Measurements from ENCODE around the gene MMUT. TPM values are rescaled to one million over a fixed set of nuclear protein-coding genes. Genes with fewer than 3 reads are reported as not detected.
"Not testable (repeated sequence)": the region's sequence is repeated elsewhere in the genome, so short reads cannot be mapped to it uniquely, and the experiment has no call there.

MMUT gene
- total RNA-seq, 2 donors from 2014 or later, result 13.7 to 23.9 TPM

DNA sequence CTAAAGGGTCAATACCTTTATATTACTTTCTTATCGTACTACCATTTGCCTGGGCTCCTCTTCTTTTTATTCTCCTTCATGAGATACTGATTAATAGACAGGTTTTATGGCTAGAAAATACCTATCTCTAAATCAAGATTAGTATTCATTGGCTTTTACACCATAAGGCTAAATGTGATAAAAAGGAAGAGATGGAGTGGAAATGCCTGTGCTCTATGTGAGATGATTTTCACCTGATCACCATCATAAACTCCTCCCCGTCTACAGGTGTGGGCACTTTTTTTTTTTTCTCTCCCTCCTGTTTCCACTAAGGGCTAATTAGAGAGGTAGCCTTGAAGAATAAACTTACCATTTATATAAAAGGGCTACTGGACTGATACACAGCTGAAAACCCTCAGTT, 36.6 kb upstream of the MMUT start, which contains the start of gene GLYATL3:
Gene GLYATL3, plus strand, starts transcription at position 301 of the 400 bp plus-strand sequence. CDS start 12,068 bp downstream, outside the sequence.
- no peak within 1 kb of the TSS for H3K4me3 ChIP-seq
- H3K27me3 ChIP-seq (replicated peaks; ENCODE audit: insufficient read depth), result no peaks in the 10 kb centered on the region
- no peaks in the 10 kb centered on the region for H3K9me3 ChIP-seq
- intact Hi-C loops (cut with DNase I), result no loop called here
- no peaks in the 10 kb centered on the region for H3K36me3 ChIP-seq
- 26% methylated on average over 2 of the region's 2 CpGs for WGBS
- H3K27ac ChIP-seq, result no peak within 1 kb of the TSS
- no peak for DNase-seq (ENCODE audit: low spot score)
- no peaks in the 10 kb centered on the region for H3K4me1 ChIP-seq (replicated peaks)
- TF ChIP-seq POLR2AphosphoS5 (IDR thresholded peaks at IDR 0.05), result no peak
- TF ChIP-seq POLR2A (IDR thresholded peaks at IDR 0.05), result no peak
- TF ChIP-seq, protein P1, sequence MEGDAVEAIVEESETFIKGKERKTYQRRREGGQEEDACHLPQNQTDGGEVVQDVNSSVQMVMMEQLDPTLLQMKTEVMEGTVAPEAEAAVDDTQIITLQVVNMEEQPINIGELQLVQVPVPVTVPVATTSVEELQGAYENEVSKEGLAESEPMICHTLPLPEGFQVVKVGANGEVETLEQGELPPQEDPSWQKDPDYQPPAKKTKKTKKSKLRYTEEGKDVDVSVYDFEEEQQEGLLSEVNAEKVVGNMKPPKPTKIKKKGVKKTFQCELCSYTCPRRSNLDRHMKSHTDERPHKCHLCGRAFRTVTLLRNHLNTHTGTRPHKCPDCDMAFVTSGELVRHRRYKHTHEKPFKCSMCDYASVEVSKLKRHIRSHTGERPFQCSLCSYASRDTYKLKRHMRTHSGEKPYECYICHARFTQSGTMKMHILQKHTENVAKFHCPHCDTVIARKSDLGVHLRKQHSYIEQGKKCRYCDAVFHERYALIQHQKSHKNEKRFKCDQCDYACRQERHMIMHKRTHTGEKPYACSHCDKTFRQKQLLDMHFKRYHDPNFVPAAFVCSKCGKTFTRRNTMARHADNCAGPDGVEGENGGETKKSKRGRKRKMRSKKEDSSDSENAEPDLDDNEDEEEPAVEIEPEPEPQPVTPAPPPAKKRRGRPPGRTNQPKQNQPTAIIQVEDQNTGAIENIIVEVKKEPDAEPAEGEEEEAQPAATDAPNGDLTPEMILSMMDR (IDR thresholded peaks at IDR 0.05), result no peak

DNA sequence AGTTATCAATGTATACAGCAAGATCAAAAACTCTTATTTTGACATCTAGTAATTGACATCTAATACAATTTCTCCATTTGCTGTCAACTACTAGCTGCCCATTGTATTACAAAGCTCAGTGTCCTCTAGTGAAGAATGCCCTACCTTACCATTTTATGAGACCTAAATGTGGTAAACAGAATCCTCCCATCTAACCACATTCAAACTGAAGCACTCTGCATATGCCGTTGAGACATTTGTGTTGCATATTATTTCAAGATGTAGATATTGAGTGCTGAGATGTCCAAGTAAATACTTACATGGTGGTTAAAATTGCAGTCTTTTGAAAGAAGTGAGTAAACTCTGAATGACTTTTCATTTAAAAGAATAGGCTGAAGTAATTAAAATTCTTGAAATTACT, 36.1 kb upstream of the MMUT start:
- no peaks in the 10 kb centered on the region for H3K36me3 ChIP-seq
- 38% methylated on average over 1 of the region's 1 CpG for WGBS
- no peaks in the 10 kb centered on the region for H3K27me3 ChIP-seq (replicated peaks; ENCODE audit: insufficient read depth)
- no peaks in the 10 kb centered on the region for H3K9me3 ChIP-seq
- no peak overlapping the region for H3K27ac ChIP-seq
- no peak overlapping the region for H3K4me3 ChIP-seq
- intact Hi-C loops (cut with DNase I), result no loop called here
- TF ChIP-seq POLR2AphosphoS5 (IDR thresholded peaks at IDR 0.05) (no peak), POLR2A (IDR thresholded peaks at IDR 0.05) (no peak)
- TF ChIP-seq, protein P1 (IDR thresholded peaks at IDR 0.05), result no peak
- DNase-seq (ENCODE audit: low spot score), result no peak
- no peaks in the 10 kb centered on the region for H3K4me1 ChIP-seq (replicated peaks)

DNA sequence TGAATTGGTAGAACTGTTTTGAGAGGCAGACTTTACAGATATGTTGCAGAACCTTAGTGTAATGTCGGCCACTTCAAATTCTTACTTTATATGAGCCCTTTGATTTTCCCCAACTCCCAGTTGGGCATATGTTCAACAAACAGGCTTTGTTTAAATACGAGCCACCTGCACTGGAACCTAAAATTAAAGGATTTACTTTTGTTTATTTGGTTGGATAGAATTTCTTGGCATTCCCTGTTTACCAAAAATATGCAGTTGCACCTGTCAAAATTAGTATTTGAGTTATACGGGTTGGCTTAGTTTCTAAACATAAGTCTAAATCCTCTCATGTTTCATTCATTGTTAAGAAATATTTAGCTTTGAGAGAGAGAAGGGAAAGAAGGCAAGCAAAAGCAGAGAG, 34.3 kb upstream of the MMUT start:
- Histone ChIP-seq H3K9me3 (no peaks in the 10 kb centered on the region), H3K4me1 (replicated peaks) (no peaks in the 10 kb centered on the region)
- TF ChIP-seq, protein P1 (IDR thresholded peaks at IDR 0.05), result no peak
- no peak for TF ChIP-seq POLR2A (IDR thresholded peaks at IDR 0.05)
- no peak for TF ChIP-seq POLR2AphosphoS5 (IDR thresholded peaks at IDR 0.05)

DNA sequence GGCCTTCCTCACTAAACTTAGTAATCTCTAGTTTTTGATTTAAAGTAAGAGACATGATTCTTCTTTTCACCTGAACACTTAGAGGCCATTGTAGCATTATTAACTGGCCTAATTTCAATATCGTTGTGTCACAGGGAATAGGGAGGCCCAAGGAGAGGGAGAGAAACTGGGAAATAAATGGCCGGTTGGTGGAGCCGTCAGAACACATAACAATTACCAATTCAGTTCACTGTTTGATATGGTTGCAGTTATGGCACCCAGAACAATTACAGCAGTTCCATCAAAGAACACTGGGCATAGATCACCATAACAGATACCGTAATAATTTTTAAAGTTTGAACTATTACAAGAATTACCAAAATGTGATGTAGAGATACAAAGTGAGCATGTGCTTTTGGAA, 27.6 kb upstream of the MMUT start:
- no peaks in the 10 kb centered on the region for H3K27me3 ChIP-seq (replicated peaks; ENCODE audit: insufficient read depth)
- no peaks in the 10 kb centered on the region for H3K36me3 ChIP-seq
- H3K4me1 ChIP-seq (replicated peaks), result no peaks in the 10 kb centered on the region
- DNase-seq (ENCODE audit: low spot score), result no peak
- no peak for TF ChIP-seq POLR2A (IDR thresholded peaks at IDR 0.05)
- no peak for TF ChIP-seq POLR2AphosphoS5 (IDR thresholded peaks at IDR 0.05)
- TF ChIP-seq, protein P1 (IDR thresholded peaks at IDR 0.05), result no peak
- H3K9me3 ChIP-seq, result no peaks in the 10 kb centered on the region
- H3K4me3 ChIP-seq, result no peak overlapping the region
- WGBS, result 94% methylated on average over 4 of the region's 4 CpGs
- no peak overlapping the region for H3K27ac ChIP-seq
- intact Hi-C loops (cut with DNase I), result no loop called here

More for the DNA sequence above, 34.3 kb upstream of the MMUT start:
- Histone ChIP-seq H3K27me3 (replicated peaks; ENCODE audit: insufficient read depth) (no peaks in the 10 kb centered on the region), H3K4me3 (no peak overlapping the region), H3K27ac (no peak overlapping the region), H3K36me3 (no peaks in the 10 kb centered on the region)
- intact Hi-C loops (cut with DNase I), result no loop called here
- 37% methylated on average over 3 of the region's 3 CpGs for WGBS
- no peak for DNase-seq (ENCODE audit: low spot score)

DNA sequence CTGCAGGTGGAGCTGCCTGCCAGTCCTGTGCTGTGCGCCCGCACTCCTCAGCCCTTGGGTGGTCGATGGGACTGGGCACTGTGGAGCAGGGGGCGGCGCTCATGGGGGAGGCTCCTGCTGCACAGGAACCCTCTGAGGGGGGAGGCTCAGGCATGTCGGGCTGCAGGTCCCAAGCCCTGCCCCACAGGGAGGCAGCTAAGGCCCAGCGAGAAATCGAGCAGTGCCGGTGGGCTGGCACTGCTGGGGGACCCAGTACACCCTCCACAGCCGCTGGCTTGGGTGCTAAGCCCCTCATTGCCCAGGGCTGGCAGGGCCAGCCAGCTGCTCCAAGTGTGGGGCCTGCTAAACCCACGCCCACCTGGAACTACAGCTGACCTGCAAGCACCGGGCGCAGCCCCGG, 20.3 kb upstream of the MMUT start:
- H3K27me3 ChIP-seq (replicated peaks; ENCODE audit: insufficient read depth); H3K4me1 ChIP-seq (replicated peaks); H3K4me3 ChIP-seq; H3K27ac ChIP-seq; intact Hi-C loops (cut with DNase I); DNase-seq (ENCODE audit: low spot score); H3K9me3 ChIP-seq; H3K36me3 ChIP-seq: not testable (repeated sequence)
- 88% methylated on average over 10 of the region's 14 CpGs for WGBS

DNA sequence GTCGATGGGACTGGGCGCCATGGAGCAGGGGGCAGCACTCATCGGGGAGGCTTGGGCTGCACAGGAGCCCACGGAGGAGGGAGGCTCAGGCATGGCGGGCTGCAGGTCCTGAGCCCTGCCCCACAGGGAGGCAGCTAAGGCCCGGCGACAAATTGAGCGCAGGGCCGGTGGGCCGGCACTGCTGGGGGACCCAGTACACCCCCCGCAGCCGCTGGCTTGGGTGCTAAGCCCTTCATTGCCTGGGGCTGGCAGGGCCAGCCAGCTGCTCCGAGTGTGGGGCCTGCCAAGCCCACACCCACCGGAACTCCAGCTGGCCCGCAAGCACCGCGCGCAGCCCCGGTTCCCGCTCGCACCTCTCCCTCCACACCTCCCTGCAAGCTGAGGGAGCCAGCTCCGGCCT, 18.8 kb upstream of the MMUT start:
- DNase-seq (ENCODE audit: low spot score); intact Hi-C loops (cut with DNase I): not testable (repeated sequence)
- 94% methylated on average over 21 of the region's 22 CpGs for WGBS

More for the DNA sequence above, 18.8 kb upstream of the MMUT start:
- H3K9me3 ChIP-seq; H3K27me3 ChIP-seq (replicated peaks; ENCODE audit: insufficient read depth); H3K27ac ChIP-seq; H3K4me3 ChIP-seq; H3K4me1 ChIP-seq (replicated peaks); H3K36me3 ChIP-seq: not testable (repeated sequence)
